Epithelial cell of proximal tubule (primary cell): ENCODE data around the gene OR5H14. TPM values are rescaled to one million over a fixed set of nuclear protein-coding genes. Genes with fewer than 3 reads are reported as not detected.
A peak's percentile ranks its signal among the peaks of the same experiment; 100 is the strongest.
"Not testable (repeated sequence)": the region's sequence is repeated elsewhere in the genome, so short reads cannot be mapped to it uniquely, and the experiment has no call there.

Experiments used
- DNase-seq: peaks from one replicate; pipeline ENCODE4 v3.0.0-alpha.2; 2011; ENCODE audit warnings: low read depth
- H3K4me3 ChIP-seq: 2 replicates; pipeline ENCODE4 v1.5.1; 2011; ENCODE audit warnings: low read depth, mild to moderate bottlenecking, low read length
- CTCF ChIP-seq: conservative IDR thresholded peaks from 2 replicates; pipeline ENCODE4 v1.5.1; 2012; ENCODE audit warnings: low read depth, mild to moderate bottlenecking, low read length
- total RNA-seq: library from RNA; depleted of rRNA; stranded (reverse); fragments of >200 nt; gene quantifications from 2 replicates; pipeline ENCODE4 v1.2.3, GENCODE V29; 2015

OR5H14 gene
- total RNA-seq, 1 donor from 2014 or later, result not detected

- no peak for TF ChIP-seq CTCF
- DNase-seq, result peak; percentile 39
- no peak overlapping the region for H3K4me3 ChIP-seq
Measured at GRCh38 chr3:98171071-98171470, 23.8 kb downstream of the OR5H14 start.

GRCh38 chr3:98172621-98173020, 25.3 kb downstream of the OR5H14 start:
- H3K4me3 ChIP-seq, result no peak overlapping the region
- no peak for TF ChIP-seq CTCF
- no peak for DNase-seq

- no peak for TF ChIP-seq CTCF
- no peak for DNase-seq
- no peak overlapping the region for H3K4me3 ChIP-seq
Measured at GRCh38 chr3:98180319-98180890, 33.1 kb downstream of the OR5H14 start.

GRCh38 chr3:98182196-98182595, 34.9 kb downstream of the OR5H14 start:
- no peak for TF ChIP-seq CTCF
- H3K4me3 ChIP-seq, result no peak overlapping the region
- DNase-seq, result no peak

GRCh38 chr3:98185180-98185579, 37.9 kb downstream of the OR5H14 start:
- H3K4me3 ChIP-seq, result no peak overlapping the region
- TF ChIP-seq CTCF, result peak; percentile 72
- no peak for DNase-seq

GRCh38 chr3:98188545-98188944, 41.3 kb downstream of the OR5H14 start:
- no peak for DNase-seq
- no peak overlapping the region for H3K4me3 ChIP-seq
- peak; percentile 54 for TF ChIP-seq CTCF

GRCh38 chr3:98190911-98191310, 43.6 kb downstream of the OR5H14 start:
- not testable (repeated sequence) for H3K4me3 ChIP-seq, DNase-seq

GRCh38 chr3:98196293-98196692, 49.0 kb downstream of the OR5H14 start:
- not testable (repeated sequence) for H3K4me3 ChIP-seq, DNase-seq
